Tibial nerve (tissue), 4 donors: ENCODE measurements around the gene SLX4IP.

ENCODE experiments used
- CTCF ChIP-seq, 5 experiments: fragments of 200-600 bp in 3 of 5; fragments of 450-650 bp in 2 of 5; sonication (generic) in 3 of 5; IDR thresholded peaks; one replicate each; pipeline ENCODE4 v1.5.1; 2016 to 2019; ENCODE audit warnings: antibody characterized with exemption in 5 of 5, mild to moderate bottlenecking in 3 of 5, moderate library complexity in 2 of 5
- EP300 ChIP-seq, 2 donors: sonication (generic); formaldehyde crosslinking; IDR thresholded peaks; one replicate each; pipeline ENCODE4 v1.6.1; 2017; ENCODE audit warnings: antibody characterized with exemption in 2 of 2, mild to moderate bottlenecking in 1 of 2
- POLR2A ChIP-seq, 2 donors: fragments of 450-650 bp; IDR thresholded peaks; one replicate each; pipeline ENCODE4 v1.6.1; 2017; ENCODE audit warnings: antibody characterized with exemption in 2 of 2, mild to moderate bottlenecking in 2 of 2, moderate library complexity in 2 of 2

GRCh38 chr20:10521068-10521831 lies 86.1 kb downstream of the SLX4IP start:
- no peak for TF ChIP-seq CTCF (IDR thresholded peaks at IDR 0.05)
- TF ChIP-seq POLR2A (IDR thresholded peaks at IDR 0.05), result no peak
- no peak for TF ChIP-seq EP300 (IDR thresholded peaks at IDR 0.05)
